Measurements from ENCODE around the gene SIRT5.

The SIRT5 gene

DNA sequence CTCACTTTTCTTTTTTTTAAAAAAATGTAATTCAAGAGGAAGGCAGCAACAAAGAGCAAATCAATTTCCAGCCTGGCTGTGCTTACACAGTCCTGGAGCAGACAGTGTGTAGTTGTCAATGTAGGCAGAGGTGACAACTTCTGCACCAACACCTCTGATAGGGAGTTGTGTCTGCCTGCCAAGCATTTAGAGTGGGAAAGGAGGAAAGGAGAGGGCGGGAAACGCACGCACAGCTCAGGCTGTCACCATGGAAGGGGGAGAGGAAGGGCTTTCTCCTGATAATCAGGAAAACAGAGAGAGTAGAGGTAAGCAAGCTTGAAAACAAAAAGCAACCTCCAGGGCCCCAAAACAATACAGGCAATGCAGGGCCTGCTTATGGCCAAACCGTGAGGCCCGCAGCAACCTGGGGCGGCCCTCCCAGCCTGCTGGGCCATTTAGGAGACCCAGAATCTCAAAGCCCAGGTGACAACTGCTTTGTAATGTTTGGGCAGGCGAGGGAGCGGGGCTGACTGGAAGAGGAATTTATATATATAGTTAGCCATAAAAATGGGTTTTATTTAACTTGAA lies 45.5 kb upstream of the SIRT5 start:
- DNase-seq (ENCODE audit: low read depth), result no peak
- no peak for TF ChIP-seq CTCF (IDR thresholded peaks at IDR 0.05; ENCODE audit: insufficient read depth, low read depth, low read length, missing control alignments)

DNA sequence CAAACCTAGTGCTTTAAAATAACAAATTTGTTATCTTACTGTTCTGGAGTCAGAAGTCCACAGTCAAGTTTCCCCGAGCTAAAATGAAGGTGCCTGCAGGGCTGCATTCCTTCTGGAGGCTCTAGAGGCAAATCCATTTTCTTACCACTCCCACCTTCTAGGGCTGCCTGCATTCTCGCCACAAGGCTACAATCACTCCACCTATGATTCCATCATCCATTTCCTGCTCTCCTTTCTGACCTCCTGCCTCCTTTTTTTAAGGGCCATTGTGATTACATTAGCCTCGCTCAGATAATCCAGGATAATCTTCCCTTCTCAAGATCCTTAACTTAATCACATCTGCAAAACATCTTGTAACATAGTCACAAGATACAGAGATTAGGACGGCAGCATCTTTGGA lies 42.4 kb upstream of the SIRT5 start:
- H3K4me3 ChIP-seq (ENCODE audit: low read length), result no peak overlapping the region
- no peak for DNase-seq (ENCODE audit: low read depth)
- no peak for TF ChIP-seq CTCF (IDR thresholded peaks at IDR 0.05; ENCODE audit: insufficient read depth, low read depth, low read length, missing control alignments)

More for the DNA sequence above, 45.5 kb upstream of the SIRT5 start:
- no peak overlapping the region for H3K4me3 ChIP-seq (ENCODE audit: low read length)

- no peak for DNase-seq (ENCODE audit: low read depth)
- no peak overlapping the region for H3K4me3 ChIP-seq (ENCODE audit: low read length)
- TF ChIP-seq CTCF (IDR thresholded peaks at IDR 0.05; ENCODE audit: insufficient read depth, low read depth, low read length, missing control alignments), result no peak
These were observed 39.9 kb upstream of the SIRT5 start for GRCh38 chr6:13534536-13534935.

DNA sequence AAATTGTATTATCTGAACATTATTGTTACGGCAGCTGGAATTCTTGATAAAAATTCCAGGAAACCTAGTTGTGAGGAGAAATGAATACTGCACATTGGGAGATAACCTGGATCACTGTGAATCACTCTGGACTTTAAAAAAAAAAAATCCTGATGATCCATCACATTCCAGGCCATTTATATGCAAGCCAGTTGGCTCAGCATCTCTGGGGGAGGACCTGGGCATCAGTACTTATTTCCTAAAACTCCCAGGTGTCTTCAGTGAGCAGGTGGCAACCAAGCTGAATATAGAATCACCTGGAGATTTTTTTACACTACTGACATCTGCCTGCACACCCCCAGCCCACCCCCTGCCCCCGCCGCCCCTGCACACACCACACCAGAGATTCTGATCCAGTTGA lies 39.1 kb upstream of the SIRT5 start:
- TF ChIP-seq CTCF (IDR thresholded peaks at IDR 0.05; ENCODE audit: insufficient read depth, low read depth, low read length, missing control alignments), result no peak
- no peak for DNase-seq (ENCODE audit: low read depth)
- no peak overlapping the region for H3K4me3 ChIP-seq (ENCODE audit: low read length)

DNA sequence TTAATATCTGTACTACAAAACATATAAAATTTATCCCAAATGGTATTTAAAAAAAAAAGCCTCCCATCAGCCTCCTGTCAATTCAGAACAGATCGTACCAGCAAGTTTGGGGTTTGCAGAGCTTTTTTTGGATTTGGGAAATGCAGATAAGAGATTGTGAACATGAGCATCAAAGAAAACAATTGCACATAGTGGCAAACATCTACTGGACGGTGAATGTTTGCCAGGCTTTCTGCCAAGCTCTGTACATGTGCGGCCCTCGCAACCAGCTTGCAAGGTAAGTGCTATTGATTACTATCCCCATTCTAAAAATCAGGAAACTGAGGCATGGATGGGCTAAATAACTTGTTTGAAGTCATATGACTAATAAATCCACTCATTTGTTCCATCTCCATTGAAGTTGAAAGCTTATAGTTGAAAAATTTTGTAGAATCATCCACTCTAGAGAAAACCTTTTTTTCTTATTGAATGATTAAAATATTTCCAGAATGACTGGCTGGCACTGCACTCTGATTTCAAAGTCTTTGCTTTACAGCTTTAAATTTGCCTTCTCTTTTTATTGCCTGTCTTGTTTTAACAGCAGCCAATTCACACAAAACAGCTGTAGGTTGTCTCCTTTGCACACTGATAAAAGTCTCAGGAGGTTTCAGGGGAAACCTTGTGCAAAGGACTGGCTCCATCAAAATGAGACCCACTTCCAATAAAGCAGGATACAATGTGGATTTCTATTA lies 37.4 kb upstream of the SIRT5 start:
- no peak overlapping the region for H3K4me3 ChIP-seq (ENCODE audit: low read length)
- DNase-seq (ENCODE audit: low read depth), result no peak
- TF ChIP-seq CTCF (IDR thresholded peaks at IDR 0.05; ENCODE audit: insufficient read depth, low read depth, low read length, missing control alignments), result no peak

DNA sequence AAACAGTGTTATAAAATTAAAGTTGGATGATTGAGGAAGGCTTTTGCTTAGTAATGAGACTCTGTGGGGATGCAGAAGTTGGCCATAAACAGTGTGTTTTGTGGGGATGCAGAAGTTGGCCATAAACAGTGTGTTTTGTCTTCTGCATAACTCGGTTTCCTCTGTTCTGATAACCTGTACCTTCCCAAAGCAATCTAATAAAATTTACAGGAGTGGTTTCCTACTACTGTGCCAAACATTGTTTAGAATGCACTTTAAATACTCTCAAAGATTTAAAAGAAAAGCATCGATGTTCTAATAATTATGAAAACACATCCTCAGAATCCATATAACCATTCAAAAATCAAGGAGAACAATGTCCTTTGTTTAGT lies 36.9 kb upstream of the SIRT5 start:
- DNase-seq (ENCODE audit: low read depth), result no peak
- no peak for TF ChIP-seq CTCF (IDR thresholded peaks at IDR 0.05; ENCODE audit: insufficient read depth, low read depth, low read length, missing control alignments)
- no peak overlapping the region for H3K4me3 ChIP-seq (ENCODE audit: low read length)

- DNase-seq (ENCODE audit: low read depth), result peak; percentile 66
- peak; percentile 49 for TF ChIP-seq CTCF (IDR thresholded peaks at IDR 0.05; ENCODE audit: insufficient read depth, low read depth, low read length, missing control alignments)
These were observed 36.3 kb upstream of the SIRT5 start for GRCh38 chr6:13538084-13538483.

More at GRCh38 chr6:13538084-13538483, 36.3 kb upstream of the SIRT5 start:
- H3K4me3 ChIP-seq (ENCODE audit: low read length), result no peak overlapping the region

Data from epithelial cell of esophagus (primary cell).